Activated CD8-positive, alpha-beta memory T cell treated with anti-CD3 and anti-CD28 coated beads for 36 hours (primary cell): ENCODE results near the gene WHAMM. TPM values are rescaled to one million over a fixed set of nuclear protein-coding genes. Genes with fewer than 3 reads are reported as not detected.

ENCODE experiments used
- CTCF ChIA-PET: fragments of 350-600 bp; sonication (Branson Sonifier 250); formaldehyde crosslinking; loops from one replicate; lab custom pipeline; 2021; ENCODE audit warnings: antibody characterized with exemption; lab: Charles Lee
- POLR2A ChIA-PET: fragments of 350-600 bp; sonication (Branson Sonifier 250); formaldehyde crosslinking; loops from one replicate; lab custom pipeline; 2021; ENCODE audit warnings: antibody characterized with exemption; lab: Charles Lee
- total RNA-seq, 2 experiments: library from RNA; stranded (reverse); gene quantifications; one replicate each; pipeline ENCODE4 v1.2.3, GENCODE V29; 2021

The WHAMM gene
- total RNA-seq, 2 experiments from 2014 or later: 5.5 to 6.1 TPM

DNA sequence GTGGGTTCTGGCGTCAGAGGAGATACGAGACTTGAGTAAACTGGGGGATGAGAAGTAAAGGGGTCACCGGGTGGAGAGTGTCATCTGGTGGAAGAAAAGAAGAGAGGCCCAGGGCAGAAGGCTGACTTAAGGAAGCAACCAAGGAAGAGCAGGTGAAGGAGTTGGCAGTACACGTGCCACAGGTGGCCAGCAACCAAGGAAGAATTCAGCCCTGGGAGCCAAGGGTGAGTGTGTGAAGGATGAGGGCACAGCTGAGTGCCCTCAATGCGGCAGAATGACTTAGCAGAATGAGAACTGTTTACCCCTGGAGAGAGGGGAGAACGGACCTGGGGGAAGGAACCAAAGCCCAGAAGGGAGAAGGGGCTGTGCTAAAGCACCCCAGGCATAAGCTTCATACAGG, 71.3 kb downstream of the WHAMM start:
- POLR2A ChIA-PET: no interaction called here
- CTCF ChIA-PET: no interaction called here

DNA sequence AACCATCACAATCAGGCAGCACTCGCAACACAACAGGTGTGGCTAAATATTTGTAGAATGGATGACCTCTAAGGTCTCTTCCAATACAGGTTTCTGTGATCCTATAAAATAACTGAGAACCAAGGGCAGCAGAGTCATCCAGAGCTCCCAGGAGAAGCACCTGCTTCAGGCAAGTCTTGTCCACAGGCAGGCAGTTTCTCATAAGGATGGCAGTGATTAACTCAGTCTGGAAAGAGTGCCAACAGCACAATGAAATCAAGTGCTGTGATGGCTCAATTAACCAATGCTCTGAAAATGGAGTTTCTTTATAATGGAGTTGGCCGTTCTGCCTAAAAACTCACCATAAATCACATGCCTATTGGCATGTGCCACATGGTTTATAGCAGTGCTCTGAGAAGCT, 72.3 kb downstream of the WHAMM start:
- POLR2A ChIA-PET: no interaction called here
- CTCF ChIA-PET: no interaction called here

- ChIA-PET POLR2A (no interaction called here), CTCF (no interaction called here)
Observed at GRCh38 chr15:82882273-82882928, 73.0 kb downstream of the WHAMM start.

Other genes starting within 250 kb of the WHAMM start
- under 1 TPM; 0.55 to 0.63 TPM for gene CPEB1, start 162.3 kb upstream of the WHAMM start, total RNA-seq
- under 1 TPM; 0.44 to 0.53 TPM for gene AP3B2, start 99.8 kb upstream of the WHAMM start, total RNA-seq
- gene FSD2, start 3.6 kb upstream of the WHAMM start, total RNA-seq: not detected
- 10 to 100 TPM in 1 of 2 experiments, 1 to 10 TPM in 1; 8.6 to 10.8 TPM for gene HOMER2, start 143.1 kb downstream of the WHAMM start, total RNA-seq
- gene RAMAC, start 176.6 kb downstream of the WHAMM start, total RNA-seq: 10 to 100 TPM; 27.4 to 30.0 TPM
- 10 to 100 TPM; 30.5 TPM for gene C15orf40, start 202.0 kb downstream of the WHAMM start, total RNA-seq